NCI-H146 treated with DMSO at 0.1 percent for 48 hours (cell line): ENCODE results near the gene CC2D1A.
"Not testable (repeated sequence)": the region's sequence is repeated elsewhere in the genome, so short reads cannot be mapped to it uniquely, and the experiment has no call there.

Experiments
- DNase-seq: peaks from one replicate; lab custom pipeline; 2025; ENCODE audit not compliant: unreplicated experiment; lab: John Stamatoyannopoulos, UW

Gene CC2D1A

DNA sequence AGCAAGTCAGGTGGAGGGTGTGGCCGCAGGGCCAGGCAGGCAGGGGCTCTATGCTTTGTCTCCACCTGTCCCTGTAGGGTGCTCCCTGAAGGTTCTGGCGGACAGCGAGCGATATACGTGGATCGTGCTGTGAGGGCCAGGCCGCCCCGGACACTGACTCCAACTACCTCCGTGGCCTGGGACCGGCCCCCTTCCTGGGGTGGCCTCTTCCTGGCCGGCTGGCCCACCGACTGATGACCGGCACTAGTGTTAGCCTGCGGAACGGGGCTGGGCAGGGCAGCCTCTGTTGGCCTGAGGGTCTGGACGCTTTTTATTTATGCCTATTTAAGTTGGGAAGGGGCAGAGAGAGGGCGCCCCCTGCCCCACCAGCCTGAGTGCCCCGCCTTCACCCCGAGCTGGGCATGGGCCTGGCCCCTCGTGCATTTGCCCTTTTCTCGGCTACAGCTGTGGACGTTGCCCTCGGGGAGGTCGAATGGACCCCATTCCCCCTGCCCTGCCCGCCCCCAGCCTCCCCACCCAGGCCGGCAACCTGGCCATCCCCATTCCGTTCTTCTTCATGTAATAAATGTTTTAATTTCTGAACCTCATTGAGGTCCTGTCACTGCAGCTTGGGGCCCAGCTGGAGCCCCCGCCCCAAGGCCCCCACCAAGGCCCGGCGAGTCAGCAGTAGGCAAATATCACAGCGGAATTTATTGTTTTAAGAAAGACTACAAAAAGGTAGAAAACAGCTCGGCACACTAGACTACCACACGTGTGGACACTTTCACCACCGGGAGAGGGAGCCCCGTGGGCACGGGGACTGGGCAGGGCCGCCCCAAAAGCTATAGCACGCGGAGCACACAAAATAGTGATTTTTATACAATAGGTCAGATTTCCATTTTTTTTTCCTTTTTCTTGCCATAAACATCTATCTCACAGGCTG lies 55.1 kb downstream of the CC2D1A start:
- DNase-seq: no peak

DNA sequence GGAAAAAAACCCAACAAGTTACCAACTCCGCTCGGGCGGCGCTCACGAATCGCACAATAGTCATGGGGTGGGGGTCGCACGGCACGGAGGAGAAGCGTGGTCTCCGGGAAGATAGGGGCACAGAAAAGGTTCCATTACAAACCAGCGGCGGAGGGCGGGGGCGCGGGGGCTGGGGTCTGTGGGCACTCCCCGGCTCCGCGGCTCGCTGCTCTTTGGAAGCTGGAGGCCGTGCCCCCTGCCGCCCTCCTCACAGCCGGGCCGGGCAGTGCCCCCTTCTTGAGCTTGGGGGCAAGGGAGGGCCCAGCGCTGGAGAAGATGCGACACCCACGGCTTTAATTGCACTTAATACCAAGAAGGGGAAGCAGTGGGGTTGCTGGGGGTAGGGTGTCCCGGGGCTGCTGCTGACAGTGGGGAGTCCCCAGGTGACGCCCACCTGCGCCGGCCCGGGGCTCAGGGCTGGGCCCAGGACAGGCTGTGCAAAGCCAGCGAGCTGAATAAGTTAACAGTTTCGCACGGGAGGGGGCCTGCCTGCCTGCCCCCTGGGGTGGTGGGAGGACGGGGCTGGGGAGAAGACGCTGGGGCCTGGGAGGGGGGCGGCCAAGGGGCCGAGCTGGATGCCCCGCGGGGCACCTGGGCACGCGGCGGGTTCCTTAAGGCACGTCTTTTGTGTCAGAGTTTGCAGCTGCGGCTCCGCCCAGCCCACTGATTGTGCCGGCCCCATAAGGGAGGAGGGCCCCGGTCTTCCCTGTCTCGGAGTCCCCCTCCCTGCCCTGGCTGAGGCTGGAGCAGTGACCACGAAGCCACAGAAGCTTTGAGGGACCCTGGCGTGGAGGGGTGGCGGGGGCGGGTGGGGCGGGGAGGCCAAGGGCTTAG lies 56.1 kb downstream of the CC2D1A start:
- no peak for DNase-seq

DNA sequence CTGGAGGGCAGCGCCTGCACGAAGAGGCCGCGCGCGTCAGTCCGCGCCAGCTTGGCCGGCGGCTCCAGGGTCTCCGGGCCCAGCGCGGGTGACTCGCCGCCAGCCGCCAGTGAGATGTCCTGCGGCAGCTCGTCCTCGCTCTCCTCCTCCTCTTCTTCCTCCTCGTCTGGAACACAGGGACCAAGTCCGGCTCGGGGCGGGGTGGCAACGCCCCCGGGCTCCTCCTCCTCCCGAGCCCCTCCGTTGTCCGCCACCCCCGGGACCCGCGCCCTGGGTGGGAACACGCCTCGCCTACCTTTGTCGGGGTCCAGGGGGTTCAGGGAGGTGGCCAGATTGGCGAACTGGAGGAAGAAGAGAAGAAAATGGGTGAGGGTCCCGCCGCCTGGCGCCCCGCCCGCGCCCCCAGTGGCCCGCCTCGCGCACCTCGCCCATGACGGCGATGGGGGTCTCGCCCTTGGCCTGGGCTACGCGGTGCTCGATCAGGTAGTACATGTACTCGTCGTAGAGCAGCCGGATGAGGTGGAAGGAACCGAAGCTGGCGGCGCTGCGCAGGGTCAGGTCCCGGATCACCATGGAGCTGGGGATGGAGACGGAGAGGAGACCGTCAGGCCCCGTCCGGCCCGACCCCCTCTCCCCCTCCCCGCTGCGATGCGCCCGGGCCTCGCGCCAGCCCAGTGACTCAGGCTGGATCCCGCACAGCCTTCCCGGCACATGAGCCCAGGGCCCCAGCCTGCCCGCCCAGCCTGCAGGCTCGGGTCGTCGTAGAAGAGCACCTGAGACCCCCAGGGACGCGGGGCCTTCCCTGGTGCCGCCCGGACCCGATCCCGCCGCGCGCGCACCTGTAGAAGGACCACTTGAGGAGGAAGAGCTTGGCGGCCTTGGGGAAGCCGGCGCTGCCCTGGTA lies 57.0 kb downstream of the CC2D1A start:
- no peak for DNase-seq

DNA sequence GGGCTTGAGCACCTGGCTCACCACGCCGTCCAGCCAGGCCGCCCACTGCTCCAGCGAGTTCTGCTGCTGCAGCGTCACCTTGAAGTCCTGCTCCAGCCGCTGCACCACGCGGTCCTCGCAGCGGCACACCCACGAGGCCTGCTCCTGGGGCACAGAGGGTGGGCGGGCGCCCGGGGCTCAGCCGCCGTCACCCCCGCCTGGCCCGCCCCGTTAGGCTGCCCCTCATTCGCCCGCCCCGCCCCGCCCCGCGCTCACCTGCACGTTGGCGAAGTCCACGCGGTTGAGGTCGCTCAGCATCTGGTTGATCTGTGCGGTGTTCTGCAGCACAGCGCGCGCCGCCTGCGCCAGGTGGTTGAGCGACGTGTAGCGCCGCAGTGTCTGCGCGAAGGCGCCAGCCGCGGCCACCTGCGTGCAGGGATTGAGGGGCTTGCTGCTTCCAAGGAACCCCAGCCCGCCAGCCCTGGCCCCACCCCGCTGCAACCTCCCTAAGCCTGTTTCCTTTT lies 57.7 kb downstream of the CC2D1A start:
- DNase-seq: no peak

DNA sequence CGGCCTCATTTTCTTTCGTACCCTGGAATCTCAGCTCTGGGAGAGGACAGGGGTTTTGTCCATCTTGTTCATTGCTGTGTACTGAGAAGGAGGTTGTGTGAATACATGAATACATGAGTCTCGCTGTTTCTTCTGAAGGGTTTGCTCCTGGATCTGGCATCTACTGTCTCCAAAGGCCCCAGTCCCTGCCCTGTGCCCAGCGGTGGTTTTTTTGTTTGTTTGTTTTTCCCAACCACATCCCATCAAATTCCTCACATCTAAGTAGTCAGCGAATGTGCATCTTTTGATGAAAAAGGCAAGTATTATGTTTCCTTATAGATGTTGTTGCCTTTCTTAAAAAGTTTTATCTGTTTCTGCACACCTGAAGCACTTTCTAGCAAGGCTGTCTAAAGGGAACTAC lies 58.8 kb downstream of the CC2D1A start:
- DNase-seq: no peak

DNA sequence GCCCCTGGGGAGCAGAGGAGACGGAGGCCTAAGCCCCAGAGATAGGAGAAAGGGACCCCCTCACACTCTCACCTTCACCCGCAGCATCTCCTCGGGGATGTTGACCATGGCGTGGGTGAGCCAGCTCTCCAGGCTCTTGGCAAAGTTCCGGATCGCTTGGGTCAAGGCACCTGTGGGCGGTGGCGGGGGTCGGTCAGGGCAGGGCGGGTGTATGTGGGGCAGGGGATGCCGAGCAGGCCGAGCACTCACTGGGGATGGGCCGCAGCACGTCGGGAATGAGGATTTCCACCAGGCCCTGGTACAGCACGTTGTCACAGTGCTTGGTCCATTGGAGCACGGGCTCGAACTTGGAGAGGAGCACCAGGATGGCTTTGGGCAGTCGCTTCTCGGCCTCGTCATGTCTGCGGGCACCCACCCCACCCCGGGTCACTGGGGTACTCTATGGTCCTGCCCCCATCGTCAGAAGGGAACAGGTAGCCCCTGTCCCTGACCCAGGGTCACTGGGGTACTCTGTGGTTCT lies 59.4 kb downstream of the CC2D1A start:
- no peak for DNase-seq

DNA sequence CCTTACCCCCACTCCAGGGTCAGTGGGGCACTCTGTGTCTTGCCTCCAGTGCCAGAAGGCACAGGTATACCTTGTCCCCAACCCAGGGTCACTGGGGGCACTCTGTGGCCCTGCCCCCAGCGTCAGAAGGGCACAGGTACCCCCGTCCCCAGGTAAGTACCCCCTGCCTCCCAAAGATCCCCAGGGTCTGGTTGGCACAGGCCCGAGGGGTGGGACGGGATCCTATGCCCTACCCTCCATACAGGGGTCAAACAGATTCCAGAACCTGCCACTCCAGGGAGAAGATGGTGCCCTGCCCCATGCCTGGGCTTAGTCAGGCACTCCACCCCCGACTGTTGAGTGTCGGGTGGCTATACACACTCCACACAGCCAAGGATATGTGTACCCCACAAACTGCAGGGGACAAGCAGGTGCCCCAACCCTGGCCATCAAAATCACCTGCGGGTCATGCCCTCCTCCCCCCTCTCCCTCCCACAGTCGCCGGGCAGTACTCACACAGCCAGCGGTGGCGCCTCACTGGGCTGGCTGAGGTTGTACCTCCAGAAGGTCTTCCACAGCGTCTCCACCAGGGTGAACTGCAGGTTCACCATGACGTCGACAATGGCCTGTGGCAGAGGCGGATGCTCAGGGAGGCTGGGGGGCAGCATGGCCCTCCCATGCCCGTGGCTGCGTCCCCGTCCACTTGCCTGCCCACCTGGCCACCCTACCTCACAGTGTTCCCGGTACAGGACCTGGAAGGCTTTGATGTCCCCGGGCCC lies 60.1 kb downstream of the CC2D1A start:
- DNase-seq: no peak

DNA sequence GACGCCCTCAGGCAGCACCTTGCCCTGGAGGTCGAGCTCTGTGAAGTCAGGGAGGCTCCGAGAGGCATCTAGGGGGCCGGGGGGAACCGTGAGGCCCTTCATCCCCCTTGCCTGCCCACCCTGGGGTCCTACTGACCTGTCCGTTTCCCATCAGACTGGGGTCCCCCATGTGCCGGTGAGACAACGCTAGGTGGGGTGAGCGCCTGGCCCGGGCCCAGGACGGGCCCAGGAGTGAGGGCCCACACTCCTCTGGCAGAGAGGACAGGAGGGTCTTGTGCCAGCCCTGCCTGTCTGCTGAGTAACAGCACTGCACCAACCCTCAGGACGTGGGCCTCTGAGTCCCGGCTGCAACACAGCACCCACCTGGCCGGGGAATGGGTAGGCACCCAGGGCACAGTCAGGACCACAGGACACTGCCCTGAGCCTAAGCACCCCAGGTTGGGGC lies 60.7 kb downstream of the CC2D1A start:
- DNase-seq: no peak

DNA sequence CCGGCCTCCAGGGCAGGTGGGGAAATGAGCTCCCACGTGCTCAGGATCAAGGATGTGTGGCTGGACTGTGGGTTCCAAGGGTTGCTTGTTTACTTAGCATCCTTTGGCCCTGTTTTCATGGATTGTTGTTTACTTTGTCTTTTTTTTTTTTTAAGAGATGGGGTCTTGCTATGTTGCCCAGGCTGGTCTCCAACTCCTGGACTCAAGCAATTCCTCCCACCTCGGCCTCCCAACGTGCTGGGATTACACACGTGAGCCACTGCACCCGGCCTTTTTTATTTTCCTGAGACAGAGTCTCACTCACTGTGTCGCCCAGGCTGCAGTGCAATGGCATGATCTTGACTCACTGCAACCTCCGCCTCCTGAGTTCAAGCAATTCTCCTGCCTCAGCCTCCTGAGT lies 61.2 kb downstream of the CC2D1A start:
- DNase-seq: not testable (repeated sequence)

DNA sequence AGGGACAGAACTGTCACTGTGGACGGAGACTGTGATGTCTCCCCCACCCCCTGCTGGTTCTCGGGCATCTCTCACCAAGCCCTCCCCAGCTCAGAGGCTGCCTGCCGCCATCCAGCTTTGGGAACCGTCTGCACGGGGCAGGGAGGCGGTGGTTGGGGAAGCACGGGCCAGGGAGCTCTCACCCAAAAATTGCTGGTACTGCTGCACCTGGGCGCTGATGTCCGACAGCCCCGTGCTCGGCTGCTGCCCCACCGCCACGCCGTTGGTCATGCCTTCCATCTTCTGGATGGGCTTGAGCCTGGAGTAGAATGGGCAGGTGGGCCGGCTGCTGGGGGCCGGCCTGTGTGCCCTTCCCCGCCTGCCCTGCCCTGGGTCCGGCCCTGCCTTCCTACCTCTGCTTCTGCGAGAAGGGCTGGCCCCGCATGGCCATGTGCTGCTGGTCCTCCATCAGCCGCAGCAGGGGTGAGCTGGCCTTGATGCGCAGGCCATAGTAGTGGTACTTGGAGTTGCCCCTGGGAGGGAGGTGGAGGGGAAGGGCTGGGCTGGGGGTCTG lies 62.5 kb downstream of the CC2D1A start:
- no peak for DNase-seq

DNA sequence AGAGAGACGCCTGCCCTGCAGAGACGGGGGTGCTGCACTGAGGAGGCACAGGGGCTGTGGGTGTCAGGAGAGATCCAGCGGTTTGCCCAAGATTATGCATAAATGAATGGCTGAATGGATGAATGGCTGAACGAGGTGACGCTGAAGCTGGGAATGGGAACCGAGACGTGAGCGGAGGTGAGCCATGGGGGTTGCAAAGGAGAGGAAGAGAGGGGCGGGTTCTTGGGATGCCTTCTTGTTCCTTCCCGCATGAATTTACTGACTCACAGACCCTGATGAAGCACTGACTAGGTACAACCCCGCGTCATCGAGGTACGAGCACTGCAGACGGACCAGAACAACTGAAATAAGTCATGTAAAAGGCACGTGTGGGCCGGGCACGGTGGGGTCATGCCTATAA lies 63.0 kb downstream of the CC2D1A start:
- no peak for DNase-seq

DNA sequence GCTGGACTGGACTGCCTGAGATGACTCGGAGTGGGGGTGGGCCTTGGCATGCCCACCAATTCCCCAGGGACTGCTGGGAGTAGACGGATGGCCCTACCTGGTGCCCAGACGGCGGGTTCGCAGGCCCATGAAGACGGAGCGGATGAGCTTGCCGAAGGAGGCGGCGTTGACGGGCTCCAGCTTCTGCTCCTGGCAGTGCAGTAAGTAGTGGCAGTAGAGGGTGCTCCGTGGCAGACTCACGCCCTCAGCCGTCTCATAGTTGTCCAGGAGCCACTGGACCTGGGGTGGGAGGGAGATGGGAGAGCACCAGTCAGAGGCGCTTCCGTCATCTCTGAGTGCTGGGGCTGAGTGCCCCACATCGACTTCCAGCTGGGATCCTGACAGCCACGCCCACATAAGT lies 63.9 kb downstream of the CC2D1A start:
- no peak for DNase-seq

DNA sequence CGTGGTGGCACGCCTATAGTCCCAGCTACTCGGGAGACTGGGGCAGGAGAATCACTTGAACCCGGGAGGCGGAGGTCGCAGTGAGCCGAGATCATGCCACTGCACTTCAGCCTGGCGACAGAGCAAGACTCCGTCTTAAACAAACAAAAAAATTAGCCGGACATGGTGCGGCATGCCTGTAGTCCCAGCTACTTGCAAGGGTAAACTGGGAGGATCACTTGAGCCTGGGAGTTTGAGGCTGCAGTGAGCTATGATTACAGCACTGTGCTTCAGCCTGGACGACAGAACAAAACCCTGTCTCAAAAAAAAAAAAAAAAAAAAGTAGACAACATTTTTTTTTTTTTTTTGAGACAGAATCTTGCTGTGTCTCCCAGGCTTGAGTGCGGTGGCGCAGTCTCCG lies 65.9 kb downstream of the CC2D1A start:
- DNase-seq: not testable (repeated sequence)

DNA sequence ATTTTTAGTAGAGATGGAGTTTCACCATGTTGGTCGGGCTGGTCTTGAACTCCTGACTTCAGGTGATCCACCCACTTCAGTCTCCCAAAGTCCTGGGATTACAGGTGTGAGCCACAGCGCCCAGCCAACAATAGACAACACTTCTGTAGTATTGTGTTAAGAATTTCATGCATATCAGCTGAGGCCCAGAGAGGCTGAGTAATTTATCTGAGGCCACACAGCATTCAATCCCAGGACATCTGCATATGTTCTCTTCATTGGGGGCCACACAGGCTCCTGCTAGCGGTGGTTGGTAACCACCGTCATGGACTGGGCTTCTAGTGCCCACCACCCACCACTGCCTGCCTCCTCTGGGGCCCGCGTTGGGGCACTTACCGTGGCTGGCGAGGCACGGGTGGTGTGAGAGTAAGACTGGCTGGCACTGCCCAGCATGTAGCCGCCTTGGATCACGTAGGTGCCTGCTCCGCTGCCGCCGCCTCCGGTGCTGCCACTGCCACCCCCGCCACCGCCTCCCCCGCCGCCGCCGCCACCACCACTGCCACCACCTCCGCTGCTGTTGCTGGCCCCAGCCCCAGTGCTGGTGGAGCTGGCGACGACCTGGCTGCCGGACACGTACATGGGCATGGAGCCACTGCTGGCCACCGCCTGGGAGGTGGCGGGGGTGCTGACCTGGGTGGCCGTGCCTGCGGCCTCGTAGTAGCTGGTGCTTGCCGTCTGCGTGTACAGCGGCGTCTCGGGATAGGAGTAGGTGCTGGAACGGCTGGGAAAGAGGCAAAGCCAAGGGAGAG lies 66.6 kb downstream of the CC2D1A start:
- no peak for DNase-seq

DNA sequence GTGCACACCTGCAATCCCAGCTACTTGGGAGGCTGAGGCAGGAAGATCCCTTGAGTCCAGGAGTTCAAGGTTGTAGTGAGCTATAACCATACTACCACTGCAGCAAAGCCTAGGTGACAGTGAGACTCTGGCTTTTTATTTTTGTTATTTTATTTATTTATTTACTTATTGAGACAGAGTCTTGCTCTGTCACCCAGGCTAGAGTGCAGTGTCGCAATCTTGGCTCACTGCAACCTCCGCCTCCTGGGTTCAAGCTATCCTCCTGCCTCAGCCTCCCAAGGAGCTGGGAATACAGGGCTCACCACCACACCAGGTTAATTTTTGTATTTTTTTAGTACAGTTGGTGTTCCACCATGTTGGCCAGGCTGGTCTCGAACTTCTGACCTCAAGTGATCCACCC lies 67.5 kb downstream of the CC2D1A start:
- DNase-seq: not testable (repeated sequence)

DNA sequence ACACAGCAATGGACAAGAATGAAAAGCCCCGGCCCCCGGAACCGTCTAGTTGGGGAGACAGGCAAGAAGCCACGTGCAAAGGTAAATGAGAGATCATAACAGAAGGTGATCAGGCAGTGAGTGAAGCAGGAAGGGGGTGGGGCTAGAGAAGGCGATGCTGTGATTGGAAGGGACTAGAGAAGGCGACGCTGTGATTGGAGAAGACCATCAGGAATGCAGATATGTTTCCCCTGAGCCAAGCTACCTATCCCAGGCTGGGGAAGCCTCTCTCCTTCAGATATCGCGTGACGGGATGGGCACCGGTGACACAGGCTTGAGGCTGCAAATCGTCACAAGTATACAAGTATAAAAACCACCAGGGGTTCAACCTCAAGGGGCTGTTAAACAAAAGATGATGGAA lies 68.1 kb downstream of the CC2D1A start:
- DNase-seq: peak; percentile 21

DNA sequence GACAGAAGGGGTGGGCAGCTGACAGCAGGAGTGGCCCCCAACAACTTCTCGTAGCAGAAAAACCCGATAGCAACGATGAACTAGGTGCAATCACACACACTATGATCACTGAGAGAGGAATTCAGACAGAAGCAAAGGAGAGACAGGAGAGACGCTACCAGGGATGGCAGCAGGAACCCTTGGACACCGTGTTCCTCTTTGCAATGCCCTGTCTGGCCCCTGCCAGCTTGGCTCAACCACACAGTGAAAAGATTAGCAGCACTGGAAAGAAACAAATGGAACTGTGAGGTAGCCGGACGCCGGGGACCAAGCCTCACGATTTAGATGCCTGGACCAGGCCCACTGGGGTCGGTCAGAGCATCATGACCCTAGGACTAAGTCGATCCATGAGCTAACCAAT lies 69.9 kb downstream of the CC2D1A start:
- DNase-seq: no peak

DNA sequence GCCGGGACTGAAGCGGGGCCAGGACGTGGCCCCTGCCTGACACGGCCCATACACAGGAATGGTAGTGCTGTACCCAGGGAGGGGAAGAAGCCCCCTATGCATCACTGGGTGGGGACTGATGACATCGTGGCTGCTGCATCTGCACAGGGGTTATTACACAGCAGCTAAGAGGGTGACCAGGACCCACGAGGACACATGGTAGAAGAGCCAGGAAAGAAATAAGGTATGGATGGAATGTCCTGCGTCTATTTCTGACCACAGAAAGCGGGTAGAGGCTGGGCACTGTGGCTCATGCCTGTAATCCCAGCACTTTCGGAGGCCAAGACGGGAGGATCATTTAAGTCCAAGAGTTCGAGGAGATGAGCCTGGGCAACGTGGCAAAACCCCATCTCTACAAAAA lies 70.4 kb downstream of the CC2D1A start:
- DNase-seq: no peak

DNA sequence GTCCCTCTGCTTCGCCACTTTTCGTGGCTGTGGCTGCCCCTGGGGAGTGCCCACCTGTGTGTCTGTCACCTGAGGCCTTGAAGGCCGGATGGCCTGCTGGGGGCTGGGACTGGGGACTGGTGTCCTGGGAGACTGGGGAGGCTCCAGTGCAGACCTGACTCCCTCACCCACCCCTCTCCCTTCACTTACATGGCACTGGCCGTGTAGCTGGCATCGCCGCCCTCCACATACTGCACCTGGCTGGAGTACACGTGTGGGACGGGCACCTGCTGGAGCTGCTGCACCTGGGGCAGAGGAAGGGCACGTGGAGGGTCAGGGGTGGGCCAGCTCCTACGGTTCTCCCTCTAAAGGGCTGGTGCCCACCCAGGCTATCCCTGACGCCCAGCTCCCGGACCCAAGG lies 71.8 kb downstream of the CC2D1A start:
- DNase-seq: no peak
